Loucy (cell line): ENCODE measurements around the gene KIF2C.

Experiments used
- EZH2phosphoT487 ChIP-seq: fragments of 200-600 bp; IDR thresholded peaks from 2 replicates; pipeline ENCODE4 v1.6.1; 2018; ENCODE audit warnings: antibody characterized with exemption, mild to moderate bottlenecking, moderate library complexity, borderline replicate concordance
- TF ChIP-seq, protein P1 (sequence below): fragments of 200-600 bp; sonication (generic); conservative IDR thresholded peaks from 2 replicates; pipeline ENCODE4 v1.5.1; 2014; ENCODE audit warnings: mild to moderate bottlenecking, antibody characterized with exemption, low read length

DNA sequence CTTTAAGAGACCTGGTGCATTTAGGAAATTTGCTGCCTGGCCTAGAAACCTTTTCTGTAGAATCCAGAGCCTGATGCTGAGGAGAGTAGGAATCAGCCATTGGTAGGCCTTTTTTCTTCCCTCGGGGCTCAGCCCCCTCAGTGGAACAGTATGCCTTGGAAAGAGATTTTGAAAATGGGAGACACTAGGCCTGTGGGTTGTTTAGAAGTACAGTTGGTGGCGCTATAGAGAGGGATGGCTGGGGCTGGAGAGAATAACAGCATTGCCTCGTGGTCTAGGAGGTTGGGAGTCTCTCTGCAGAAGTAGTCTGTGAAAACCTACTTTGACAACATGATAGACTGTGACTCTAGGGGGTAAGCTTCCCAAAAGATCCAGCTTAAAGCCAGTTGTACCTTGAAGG, 8.2 kb downstream of the KIF2C start:
- TF ChIP-seq, protein P1, sequence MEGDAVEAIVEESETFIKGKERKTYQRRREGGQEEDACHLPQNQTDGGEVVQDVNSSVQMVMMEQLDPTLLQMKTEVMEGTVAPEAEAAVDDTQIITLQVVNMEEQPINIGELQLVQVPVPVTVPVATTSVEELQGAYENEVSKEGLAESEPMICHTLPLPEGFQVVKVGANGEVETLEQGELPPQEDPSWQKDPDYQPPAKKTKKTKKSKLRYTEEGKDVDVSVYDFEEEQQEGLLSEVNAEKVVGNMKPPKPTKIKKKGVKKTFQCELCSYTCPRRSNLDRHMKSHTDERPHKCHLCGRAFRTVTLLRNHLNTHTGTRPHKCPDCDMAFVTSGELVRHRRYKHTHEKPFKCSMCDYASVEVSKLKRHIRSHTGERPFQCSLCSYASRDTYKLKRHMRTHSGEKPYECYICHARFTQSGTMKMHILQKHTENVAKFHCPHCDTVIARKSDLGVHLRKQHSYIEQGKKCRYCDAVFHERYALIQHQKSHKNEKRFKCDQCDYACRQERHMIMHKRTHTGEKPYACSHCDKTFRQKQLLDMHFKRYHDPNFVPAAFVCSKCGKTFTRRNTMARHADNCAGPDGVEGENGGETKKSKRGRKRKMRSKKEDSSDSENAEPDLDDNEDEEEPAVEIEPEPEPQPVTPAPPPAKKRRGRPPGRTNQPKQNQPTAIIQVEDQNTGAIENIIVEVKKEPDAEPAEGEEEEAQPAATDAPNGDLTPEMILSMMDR, result peak; percentile 48
- TF ChIP-seq EZH2phosphoT487, result no peak
